HEK293 (cell line): ENCODE data around the gene DMBT1.

ENCODE experiments used
- CTCF ChIA-PET: fragments of 350-600 bp; formaldehyde crosslinking; extraction: SDS; loops from one replicate; lab custom pipeline; 2021; ENCODE audit warnings: antibody characterized with exemption; lab: Yijun Ruan, JAX
- POLR2A ChIA-PET: fragments of 300-600 bp; formaldehyde crosslinking; extraction: SDS; loops from one replicate; lab custom pipeline; 2020; ENCODE audit warnings: antibody characterized with exemption, inconsistent platforms; lab: Yijun Ruan, JAX
- H3K27ac ChIP-seq: fragments of 200-500 bp; sonication (Bioruptor generic); 2 replicates; pipeline ENCODE4 v1.5.1; 2014; ENCODE audit warnings: low read depth, low read length, control low read depth, inconsistent platforms; ENCODE audit errors: extremely low read depth
- H3K36me3 ChIP-seq, 2 experiments: fragments of 200-500 bp in 1 of 2; sonication (Bioruptor generic) in 1 of 2; 1 replicate in 1 of 2; 2 replicates in 1 of 2; pipeline ENCODE4 v1.5.1; 2014 to 2017; ENCODE audit warnings: inconsistent platforms in 2 of 2, low read length in 2 of 2; ENCODE audit not compliant: control insufficient read depth in 2 of 2, insufficient read depth in 1 of 2
- H3K4me1 ChIP-seq: fragments of 200-500 bp; sonication (Bioruptor generic); 2 replicates; pipeline ENCODE4 v1.5.1; 2014; ENCODE audit warnings: mild to moderate bottlenecking, low read length, inconsistent platforms; ENCODE audit not compliant: control insufficient read depth, insufficient read depth
- H3K4me3 ChIP-seq: 2 replicates; pipeline ENCODE4 v1.5.1; 2011; ENCODE audit warnings: low read depth, mild to moderate bottlenecking, control low read depth, low read length, moderate library complexity
- H3K9me3 ChIP-seq: fragments of 200-500 bp; sonication (Bioruptor generic); 2 replicates; pipeline ENCODE4 v1.5.1; 2014; ENCODE audit warnings: low read depth, low read length, inconsistent platforms; ENCODE audit not compliant: control insufficient read depth, insufficient read depth
- GFI1B ChIP-seq: fragments of 450-650 bp; formaldehyde crosslinking; IDR thresholded peaks from 2 replicates; pipeline ENCODE4 v1.5.1; 2016; ENCODE audit warnings: missing biosample characterization, missing genetic modification characterization
- KLF1 ChIP-seq: fragments of 450-650 bp; formaldehyde crosslinking; IDR thresholded peaks from 2 replicates; pipeline ENCODE4 v1.5.1; 2016; ENCODE audit warnings: missing biosample characterization, missing genetic modification characterization
- KLF16 ChIP-seq: fragments of 450-650 bp; formaldehyde crosslinking; IDR thresholded peaks from 2 replicates; pipeline ENCODE4 v1.5.1; 2017; ENCODE audit warnings: missing biosample characterization, missing genetic modification characterization
- MZF1 ChIP-seq: fragments of 450-650 bp; formaldehyde crosslinking; IDR thresholded peaks from 2 replicates; pipeline ENCODE4 v1.5.1; 2017; ENCODE audit warnings: missing biosample characterization, missing genetic modification characterization, borderline replicate concordance
- SALL2 ChIP-seq: fragments of 450-650 bp; formaldehyde crosslinking; IDR thresholded peaks from 2 replicates; pipeline ENCODE4 v1.5.0; 2017; ENCODE audit warnings: missing biosample characterization, mild to moderate bottlenecking, missing genetic modification characterization, borderline replicate concordance
- SCRT2 ChIP-seq: fragments of 450-650 bp; formaldehyde crosslinking; IDR thresholded peaks from 2 replicates; pipeline ENCODE4 v1.5.1; 2016; ENCODE audit warnings: missing biosample characterization, missing genetic modification characterization
- SETDB1 ChIP-seq: IDR thresholded peaks from one replicate; pipeline ENCODE4 v1.6.1; 2017; ENCODE audit warnings: mild to moderate bottlenecking, low read length, moderate library complexity, mixed read lengths; ENCODE audit not compliant: insufficient read length
- SP7 ChIP-seq: fragments of 450-650 bp; formaldehyde crosslinking; IDR thresholded peaks from 2 replicates; pipeline ENCODE4 v1.5.1; 2016; ENCODE audit warnings: missing biosample characterization, missing genetic modification characterization
- ZBTB1 ChIP-seq: fragments of 450-650 bp; formaldehyde crosslinking; IDR thresholded peaks from 2 replicates; pipeline ENCODE4 v1.5.1; 2016; ENCODE audit warnings: missing biosample characterization, missing genetic modification characterization
- ZBTB21 ChIP-seq: fragments of 450-650 bp; formaldehyde crosslinking; IDR thresholded peaks from 2 replicates; pipeline ENCODE4 v1.5.1; 2017; ENCODE audit warnings: missing biosample characterization, missing genetic modification characterization
- ZEB2 ChIP-seq: fragments of 450-650 bp; formaldehyde crosslinking; IDR thresholded peaks from 2 replicates; pipeline ENCODE4 v1.5.1; 2016; ENCODE audit warnings: missing biosample characterization, missing genetic modification characterization
- ZNF132 ChIP-seq: fragments of 450-650 bp; formaldehyde crosslinking; IDR thresholded peaks from 2 replicates; pipeline ENCODE4 v1.5.1; 2017; ENCODE audit warnings: missing biosample characterization, missing genetic modification characterization, borderline replicate concordance
- ZNF140 ChIP-seq: fragments of 450-650 bp; formaldehyde crosslinking; IDR thresholded peaks from 2 replicates; pipeline ENCODE4 v1.5.1; 2016; ENCODE audit warnings: missing biosample characterization, missing genetic modification characterization
- ZNF16 ChIP-seq: fragments of 450-650 bp; formaldehyde crosslinking; IDR thresholded peaks from 2 replicates; pipeline ENCODE4 v1.5.1; 2016; ENCODE audit warnings: low read depth, missing biosample characterization, missing genetic modification characterization
- ZNF223 ChIP-seq: fragments of 450-650 bp; formaldehyde crosslinking; IDR thresholded peaks from 2 replicates; pipeline ENCODE4 v1.5.1; 2016; ENCODE audit warnings: missing biosample characterization, missing genetic modification characterization
- ZNF354C ChIP-seq: fragments of 450-650 bp; formaldehyde crosslinking; IDR thresholded peaks from 2 replicates; pipeline ENCODE4 v1.5.1; 2016; ENCODE audit warnings: missing biosample characterization, missing genetic modification characterization, low read depth, borderline replicate concordance
- ZNF37A ChIP-seq: fragments of 450-650 bp; IDR thresholded peaks from 2 replicates; pipeline ENCODE4 v1.5.1; 2018; ENCODE audit warnings: missing biosample characterization, missing genetic modification characterization
- ZNF423 ChIP-seq: fragments of 450-650 bp; formaldehyde crosslinking; IDR thresholded peaks from 2 replicates; pipeline ENCODE4 v1.5.1; 2016; ENCODE audit warnings: missing biosample characterization, missing genetic modification characterization
- ZNF48 ChIP-seq: fragments of 450-650 bp; formaldehyde crosslinking; IDR thresholded peaks from 2 replicates; pipeline ENCODE4 v1.5.1; 2016; ENCODE audit warnings: missing biosample characterization, missing genetic modification characterization
- ZNF521 ChIP-seq: fragments of 450-650 bp; formaldehyde crosslinking; IDR thresholded peaks from 2 replicates; pipeline ENCODE4 v1.5.1; 2017; ENCODE audit warnings: missing biosample characterization, mild to moderate bottlenecking, missing genetic modification characterization
- ZNF529 ChIP-seq: fragments of 450-650 bp; formaldehyde crosslinking; IDR thresholded peaks from 2 replicates; pipeline ENCODE4 v1.5.1; 2017; ENCODE audit warnings: missing genetic modification characterization, missing biosample characterization; ENCODE audit not compliant: insufficient replicate concordance
- ZNF596 ChIP-seq: fragments of 450-650 bp; IDR thresholded peaks from 2 replicates; pipeline ENCODE4 v1.5.0; 2018; ENCODE audit warnings: missing biosample characterization, mild to moderate bottlenecking, missing genetic modification characterization, moderate library complexity
- ZNF600 ChIP-seq: fragments of 450-650 bp; formaldehyde crosslinking; IDR thresholded peaks from 2 replicates; pipeline ENCODE4 v1.5.1; 2016; ENCODE audit warnings: missing biosample characterization, missing genetic modification characterization
- ZNF610 ChIP-seq: fragments of 450-650 bp; formaldehyde crosslinking; IDR thresholded peaks from 2 replicates; pipeline ENCODE4 v1.5.1; 2016; ENCODE audit warnings: missing biosample characterization, missing genetic modification characterization, borderline replicate concordance
- ZNF701 ChIP-seq: fragments of 450-650 bp; formaldehyde crosslinking; IDR thresholded peaks from 2 replicates; pipeline ENCODE4 v1.5.1; 2016; ENCODE audit warnings: missing biosample characterization, missing genetic modification characterization
- ZNF768 ChIP-seq: fragments of 450-650 bp; formaldehyde crosslinking; IDR thresholded peaks from 2 replicates; pipeline ENCODE4 v1.5.1; 2018; ENCODE audit warnings: missing biosample characterization, mild to moderate bottlenecking, missing genetic modification characterization
- TF ChIP-seq, protein P1 (sequence below): fragments of 450-650 bp; formaldehyde crosslinking; optimal IDR thresholded peaks from 2 replicates; pipeline ENCODE3; 2016; ENCODE audit warnings: missing biosample characterization, mild to moderate bottlenecking, missing genetic modification characterization
- TF ChIP-seq, protein P2 (sequence below): fragments of 450-650 bp; formaldehyde crosslinking; IDR thresholded peaks from 2 replicates; pipeline ENCODE4 v1.5.1; 2016; ENCODE audit warnings: missing biosample characterization, missing genetic modification characterization
- TF ChIP-seq, protein P3 (sequence below): IDR thresholded peaks from 2 replicates; pipeline ENCODE4 v1.6.1; 2011; ENCODE audit warnings: mild to moderate bottlenecking, low read depth, low read length, borderline replicate concordance
- TF ChIP-seq, protein P4 (sequence below): fragments of 450-650 bp; formaldehyde crosslinking; IDR thresholded peaks from 2 replicates; pipeline ENCODE4 v1.5.1; 2017; ENCODE audit warnings: missing biosample characterization, missing genetic modification characterization
- TF ChIP-seq, protein P5 (sequence below): fragments of 450-650 bp; formaldehyde crosslinking; IDR thresholded peaks from 2 replicates; pipeline ENCODE4 v1.5.1; 2016; ENCODE audit warnings: missing biosample characterization, missing genetic modification characterization

Gene DMBT1

DNA sequence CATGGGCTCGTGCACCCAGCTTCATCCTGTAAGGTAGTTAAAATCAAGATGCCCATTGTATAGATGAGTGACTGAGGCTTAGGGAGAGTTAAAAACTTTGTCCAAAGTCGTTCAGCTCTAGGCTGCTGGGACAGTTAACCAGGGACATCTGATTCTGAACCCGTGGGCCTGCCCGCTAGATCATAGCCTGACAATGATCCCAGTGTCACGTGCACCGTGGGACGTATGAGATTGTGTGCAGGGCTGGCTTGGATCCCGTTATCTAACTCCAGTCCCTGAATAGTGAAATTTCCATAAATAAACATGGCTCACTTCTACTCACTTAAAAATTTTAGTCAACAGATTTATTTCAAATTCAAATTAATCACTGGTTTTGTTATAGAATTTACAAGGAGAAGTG is 114.2 kb downstream of the DMBT1 start:
- H3K4me1 ChIP-seq, result no peaks in the 10 kb centered on the region
- no peaks in the 10 kb centered on the region for H3K9me3 ChIP-seq
- CTCF ChIA-PET, result interaction anchor here (1.6 to 2.4 kb wide), 2 partner anchors 26 to 29 kb away, joined by 4 to 7 read pairs; no protein-coding TSS in a partner anchor
- TF ChIP-seq ZNF140 (tag by site-specific recombination) (no peak), SCRT2 (tag by site-specific recombination) (no peak), ZNF423 (tag by site-specific recombination) (no peak), ZNF354C (tag by site-specific recombination) (no peak)
- TF ChIP-seq, protein P1, sequence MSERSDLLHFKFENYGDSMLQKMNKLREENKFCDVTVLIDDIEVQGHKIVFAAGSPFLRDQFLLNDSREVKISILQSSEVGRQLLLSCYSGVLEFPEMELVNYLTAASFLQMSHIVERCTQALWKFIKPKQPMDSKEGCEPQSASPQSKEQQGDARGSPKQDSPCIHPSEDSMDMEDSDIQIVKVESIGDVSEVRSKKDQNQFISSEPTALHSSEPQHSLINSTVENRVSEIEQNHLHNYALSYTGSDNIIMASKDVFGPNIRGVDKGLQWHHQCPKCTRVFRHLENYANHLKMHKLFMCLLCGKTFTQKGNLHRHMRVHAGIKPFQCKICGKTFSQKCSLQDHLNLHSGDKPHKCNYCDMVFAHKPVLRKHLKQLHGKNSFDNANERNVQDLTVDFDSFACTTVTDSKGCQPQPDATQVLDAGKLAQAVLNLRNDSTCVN (tag by site-specific recombination), result no peak
- no peak overlapping the region for H3K27ac ChIP-seq
- H3K4me3 ChIP-seq, result no peak overlapping the region
- no peaks in the 10 kb centered on the region for H3K36me3 ChIP-seq
- POLR2A ChIA-PET, result no interaction called here

DNA sequence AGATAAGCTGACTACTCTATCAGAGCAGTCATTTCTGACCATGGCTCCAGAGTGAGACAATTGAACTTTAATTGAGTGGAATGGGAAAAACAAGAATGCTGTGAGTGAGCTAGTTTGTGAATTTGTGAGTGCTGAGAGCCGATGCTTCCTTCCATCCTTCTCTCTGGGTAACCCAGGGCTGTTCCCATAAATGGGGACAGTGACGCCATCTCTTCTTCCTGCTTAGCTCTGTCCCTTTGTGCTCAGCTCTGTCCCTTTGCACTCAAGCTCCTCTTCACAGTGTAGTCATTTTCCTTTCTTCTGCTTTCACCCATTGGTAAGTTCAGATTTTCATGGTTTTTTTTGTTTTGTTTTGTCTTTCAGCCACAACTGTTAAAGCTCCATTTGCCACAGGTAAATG is 114.7 kb downstream of the DMBT1 start:
- CTCF ChIA-PET, result no interaction called here

DNA sequence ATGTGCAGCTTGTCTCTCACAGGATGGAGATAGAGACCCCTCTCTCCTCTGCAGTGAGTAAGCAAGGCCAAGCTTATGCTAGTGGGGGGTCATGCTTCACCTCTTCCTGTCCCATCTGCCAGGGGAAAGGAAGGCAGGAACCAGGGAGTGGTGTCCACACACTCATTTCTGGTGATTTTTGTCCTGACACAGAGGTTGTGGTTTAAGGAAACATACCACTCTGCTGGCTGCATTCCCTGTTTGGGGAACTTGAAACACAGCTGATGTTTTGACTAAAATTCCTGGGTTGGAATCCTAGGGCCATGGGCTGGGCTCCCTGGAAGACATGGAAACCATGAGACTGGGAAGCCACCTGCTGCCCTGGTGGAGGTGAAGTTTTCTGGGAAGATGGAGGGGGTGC is 117.7 kb downstream of the DMBT1 start:
- H3K27ac ChIP-seq, result no peak overlapping the region
- H3K9me3 ChIP-seq, result no peaks in the 10 kb centered on the region
- no peaks in the 10 kb centered on the region for H3K4me1 ChIP-seq
- POLR2A ChIA-PET, result no interaction called here
- CTCF ChIA-PET, result no interaction called here
- H3K36me3 ChIP-seq, result no peaks in the 10 kb centered on the region
- no peak overlapping the region for H3K4me3 ChIP-seq
- TF ChIP-seq, protein P2, sequence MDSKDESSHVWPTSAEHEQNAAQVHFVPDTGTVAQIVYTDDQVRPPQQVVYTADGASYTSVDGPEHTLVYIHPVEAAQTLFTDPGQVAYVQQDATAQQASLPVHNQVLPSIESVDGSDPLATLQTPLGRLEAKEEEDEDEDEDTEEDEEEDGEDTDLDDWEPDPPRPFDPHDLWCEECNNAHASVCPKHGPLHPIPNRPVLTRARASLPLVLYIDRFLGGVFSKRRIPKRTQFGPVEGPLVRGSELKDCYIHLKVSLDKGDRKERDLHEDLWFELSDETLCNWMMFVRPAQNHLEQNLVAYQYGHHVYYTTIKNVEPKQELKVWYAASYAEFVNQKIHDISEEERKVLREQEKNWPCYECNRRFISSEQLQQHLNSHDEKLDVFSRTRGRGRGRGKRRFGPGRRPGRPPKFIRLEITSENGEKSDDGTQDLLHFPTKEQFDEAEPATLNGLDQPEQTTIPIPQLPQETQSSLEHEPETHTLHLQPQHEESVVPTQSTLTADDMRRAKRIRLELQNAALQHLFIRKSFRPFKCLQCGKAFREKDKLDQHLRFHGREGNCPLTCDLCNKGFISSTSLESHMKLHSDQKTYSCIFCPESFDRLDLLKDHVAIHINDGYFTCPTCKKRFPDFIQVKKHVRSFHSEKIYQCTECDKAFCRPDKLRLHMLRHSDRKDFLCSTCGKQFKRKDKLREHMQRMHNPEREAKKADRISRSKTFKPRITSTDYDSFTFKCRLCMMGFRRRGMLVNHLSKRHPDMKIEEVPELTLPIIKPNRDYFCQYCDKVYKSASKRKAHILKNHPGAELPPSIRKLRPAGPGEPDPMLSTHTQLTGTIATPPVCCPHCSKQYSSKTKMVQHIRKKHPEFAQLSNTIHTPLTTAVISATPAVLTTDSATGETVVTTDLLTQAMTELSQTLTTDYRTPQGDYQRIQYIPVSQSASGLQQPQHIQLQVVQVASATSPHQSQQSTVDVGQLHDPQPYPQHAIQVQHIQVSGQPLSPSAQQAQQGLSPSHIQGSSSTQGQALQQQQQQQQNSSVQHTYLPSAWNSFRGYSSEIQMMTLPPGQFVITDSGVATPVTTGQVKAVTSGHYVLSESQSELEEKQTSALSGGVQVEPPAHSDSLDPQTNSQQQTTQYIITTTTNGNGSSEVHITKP (tag by site-specific recombination), result no peak
- TF ChIP-seq ZNF48 (no peak), MZF1 (tag by site-specific recombination) (no peak), ZNF16 (no peak), ZBTB21 (tag by site-specific recombination) (no peak), ZNF521 (tag by site-specific recombination) (no peak), ZNF600 (tag by site-specific recombination) (no peak)
- TF ChIP-seq, protein P3, sequence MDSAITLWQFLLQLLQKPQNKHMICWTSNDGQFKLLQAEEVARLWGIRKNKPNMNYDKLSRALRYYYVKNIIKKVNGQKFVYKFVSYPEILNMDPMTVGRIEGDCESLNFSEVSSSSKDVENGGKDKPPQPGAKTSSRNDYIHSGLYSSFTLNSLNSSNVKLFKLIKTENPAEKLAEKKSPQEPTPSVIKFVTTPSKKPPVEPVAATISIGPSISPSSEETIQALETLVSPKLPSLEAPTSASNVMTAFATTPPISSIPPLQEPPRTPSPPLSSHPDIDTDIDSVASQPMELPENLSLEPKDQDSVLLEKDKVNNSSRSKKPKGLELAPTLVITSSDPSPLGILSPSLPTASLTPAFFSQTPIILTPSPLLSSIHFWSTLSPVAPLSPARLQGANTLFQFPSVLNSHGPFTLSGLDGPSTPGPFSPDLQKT, result no peak

More for the DNA sequence above, 114.7 kb downstream of the DMBT1 start:
- POLR2A ChIA-PET, result no interaction called here
- no peak overlapping the region for H3K27ac ChIP-seq
- TF ChIP-seq KLF1 (tag by site-specific recombination) (no peak), SETDB1 (no peak), ZNF701 (tag by site-specific recombination) (no peak), ZEB2 (tag by site-specific recombination) (no peak), ZNF596 (tag by site-specific recombination) (no peak), SP7 (tag by site-specific recombination) (no peak), GFI1B (tag by site-specific recombination) (no peak), ZNF223 (no peak), SALL2 (no peak), KLF16 (tag by site-specific recombination) (no peak), ZNF37A (tag by site-specific recombination) (no peak), ZNF48 (no peak), SCRT2 (tag by site-specific recombination) (no peak), ZBTB1 (tag by site-specific recombination) (no peak), ZNF768 (tag by site-specific recombination) (no peak), ZNF529 (tag by site-specific recombination) (no peak), ZNF610 (tag by site-specific recombination) (no peak), ZNF132 (tag by site-specific recombination) (no peak)
- TF ChIP-seq, protein P4, sequence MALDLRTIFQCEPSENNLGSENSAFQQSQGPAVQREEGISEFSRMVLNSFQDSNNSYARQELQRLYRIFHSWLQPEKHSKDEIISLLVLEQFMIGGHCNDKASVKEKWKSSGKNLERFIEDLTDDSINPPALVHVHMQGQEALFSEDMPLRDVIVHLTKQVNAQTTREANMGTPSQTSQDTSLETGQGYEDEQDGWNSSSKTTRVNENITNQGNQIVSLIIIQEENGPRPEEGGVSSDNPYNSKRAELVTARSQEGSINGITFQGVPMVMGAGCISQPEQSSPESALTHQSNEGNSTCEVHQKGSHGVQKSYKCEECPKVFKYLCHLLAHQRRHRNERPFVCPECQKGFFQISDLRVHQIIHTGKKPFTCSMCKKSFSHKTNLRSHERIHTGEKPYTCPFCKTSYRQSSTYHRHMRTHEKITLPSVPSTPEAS (tag by site-specific recombination), result no peak
- TF ChIP-seq, protein P5, sequence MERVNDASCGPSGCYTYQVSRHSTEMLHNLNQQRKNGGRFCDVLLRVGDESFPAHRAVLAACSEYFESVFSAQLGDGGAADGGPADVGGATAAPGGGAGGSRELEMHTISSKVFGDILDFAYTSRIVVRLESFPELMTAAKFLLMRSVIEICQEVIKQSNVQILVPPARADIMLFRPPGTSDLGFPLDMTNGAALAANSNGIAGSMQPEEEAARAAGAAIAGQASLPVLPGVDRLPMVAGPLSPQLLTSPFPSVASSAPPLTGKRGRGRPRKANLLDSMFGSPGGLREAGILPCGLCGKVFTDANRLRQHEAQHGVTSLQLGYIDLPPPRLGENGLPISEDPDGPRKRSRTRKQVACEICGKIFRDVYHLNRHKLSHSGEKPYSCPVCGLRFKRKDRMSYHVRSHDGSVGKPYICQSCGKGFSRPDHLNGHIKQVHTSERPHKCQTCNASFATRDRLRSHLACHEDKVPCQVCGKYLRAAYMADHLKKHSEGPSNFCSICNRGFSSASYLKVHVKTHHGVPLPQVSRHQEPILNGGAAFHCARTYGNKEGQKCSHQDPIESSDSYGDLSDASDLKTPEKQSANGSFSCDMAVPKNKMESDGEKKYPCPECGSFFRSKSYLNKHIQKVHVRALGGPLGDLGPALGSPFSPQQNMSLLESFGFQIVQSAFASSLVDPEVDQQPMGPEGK (tag by site-specific recombination), result no peak
- no peaks in the 10 kb centered on the region for H3K9me3 ChIP-seq
- H3K4me3 ChIP-seq, result no peak overlapping the region
- no peaks in the 10 kb centered on the region for H3K4me1 ChIP-seq
- H3K36me3 ChIP-seq, result no peaks in the 10 kb centered on the region
